ENCODE measurements around the gene NUP205. TPM values are rescaled to one million over a fixed set of nuclear protein-coding genes. Genes with fewer than 3 reads are reported as not detected.

The NUP205 gene
- total and polyA plus RNA-seq, 2 of the 13 experiments (the other 11 are each of a cell fraction or from before 2014, with no cell fraction given): 46.2 to 87.2 TPM

- TF ChIP-seq ZBTB10 (CRISPR knock-in tag; IDR thresholded peaks at IDR 0.05; ENCODE audit: borderline replicate concordance) (no peak; the same call in 1 of the 2 replicates), THAP9 (CRISPR knock-in tag; IDR thresholded peaks at IDR 0.05; ENCODE audit: borderline replicate concordance) (peak; percentile 96), ZBTB8A (CRISPR knock-in tag; IDR thresholded peaks at IDR 0.05; ENCODE audit: borderline replicate concordance, low read depth) (no peak), ZNF441 (CRISPR knock-in tag; IDR thresholded peaks at IDR 0.05; ENCODE audit: borderline replicate concordance) (peak; percentile 29; the same call in 1 of the 2 replicates), GABPA (IDR thresholded peaks at IDR 0.05; ENCODE audit: low read depth, low read length) (no peak), GABPA (CRISPR knock-in tag; IDR thresholded peaks at IDR 0.05; ENCODE audit: low read depth) (peak; percentile 73), ZNF264 (CRISPR knock-in tag; IDR thresholded peaks at IDR 0.05) (0 out of 2 replicates have a peak, but pooled peaks have one; percentile 50), ZNF790 (CRISPR knock-in tag; IDR thresholded peaks at IDR 0.05; ENCODE audit: borderline replicate concordance) (no peak), ZNF709 (CRISPR knock-in tag; IDR thresholded peaks at IDR 0.05) (0 out of 2 replicates have a peak, but pooled peaks have one; percentile 50), POLR2A (IDR thresholded peaks at IDR 0.05; ENCODE audit: insufficient read depth in 1 of 2, low read depth in 2 of 2, low read length in 2 of 2) (peak; percentile 72 to 92), RNF2 (conservative IDR thresholded peaks at IDR 0.05; ENCODE audit: low read depth) (peak; percentile 90), NPAS2 (CRISPR knock-in tag; IDR thresholded peaks at IDR 0.05; ENCODE audit: borderline replicate concordance) (no peak), ZNF674 (CRISPR knock-in tag; IDR thresholded peaks at IDR 0.05; ENCODE audit: low read depth) (no peak), ZNF775 (CRISPR knock-in tag; IDR thresholded peaks at IDR 0.05; ENCODE audit: borderline replicate concordance) (no peak), ZNF18 (CRISPR knock-in tag; IDR thresholded peaks at IDR 0.05; ENCODE audit: insufficient replicate concordance) (peak; percentile 82), HMG20B (CRISPR knock-in tag; conservative IDR thresholded peaks at IDR 0.05) (0 out of 2 replicates have a peak, but pooled peaks have one; percentile 17), ARID5B (CRISPR knock-in tag; IDR thresholded peaks at IDR 0.05) (peak; percentile 64; the same call in 1 of the 2 replicates)
Measured at GRCh38 chr7:135557455-135558336, at the start of gene NUP205 (continued).

All from HepG2 (cell line).